Dedifferentiated amniotic fluid mesenchymal stem cell (primary cell): ENCODE measurements around the gene DNM2.
A peak's percentile ranks its signal among the peaks of the same experiment; 100 is the strongest.
"Not testable (repeated sequence)": the region's sequence is repeated elsewhere in the genome, so short reads cannot be mapped to it uniquely, and the experiment has no call there.

Experiments used
- DNase-seq: peaks from one replicate; pipeline ENCODE4 v3.0.0-alpha.2; 2016; ENCODE audit errors: extremely low spot score

The DNM2 gene

DNA sequence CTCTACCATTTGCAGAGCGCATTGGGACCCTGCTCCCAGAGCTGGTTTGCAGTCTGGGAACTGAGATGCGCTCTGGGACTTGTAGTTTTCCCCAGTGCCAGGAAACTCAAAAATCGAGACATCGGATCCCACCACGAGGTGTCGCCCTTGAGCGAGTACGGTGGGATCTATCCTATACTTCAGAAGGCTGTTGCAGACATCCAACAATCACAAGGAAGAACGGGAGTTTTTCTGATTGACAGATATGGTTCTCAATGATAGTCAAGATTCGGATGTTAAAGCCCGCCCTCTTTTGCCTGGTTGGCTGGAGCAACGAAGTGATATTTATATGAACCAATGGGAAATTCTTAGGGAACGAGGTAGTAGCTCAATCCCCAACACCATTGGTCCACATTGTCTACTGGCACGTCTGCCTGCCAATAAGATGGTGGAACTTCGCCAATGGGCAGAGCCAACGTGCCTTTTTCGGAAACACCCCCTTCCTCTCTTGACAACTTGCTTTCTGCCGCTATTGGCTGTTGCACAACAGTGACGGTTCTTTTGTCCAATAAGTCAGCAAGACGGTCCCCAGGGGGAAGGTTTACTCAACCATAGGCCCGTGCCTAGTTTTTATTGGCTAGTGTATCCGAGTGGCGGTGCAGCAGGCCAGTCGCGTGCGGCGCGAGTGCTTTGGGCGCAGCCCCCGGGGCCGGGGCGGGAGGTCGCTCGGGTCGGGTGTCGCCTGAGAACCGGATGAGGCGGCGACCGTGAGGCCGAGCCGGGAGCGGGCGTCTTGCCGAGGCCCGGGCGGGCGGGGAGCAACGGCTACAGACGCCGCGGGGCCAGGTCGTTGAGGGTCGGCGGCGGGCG is at the start of gene DNM2:
DNM2 (plus strand) TSS at position 724 of the 849 bp plus-strand sequence. CDS start 164 bp downstream, outside the sequence.
- peak; percentile 100 for DNase-seq

GRCh38 chr19:10669246-10669645 is 48.6 kb upstream of the DNM2 start:
- no peak for DNase-seq

GRCh38 chr19:10670182-10670581 is 47.7 kb upstream of the DNM2 start:
- no peak for DNase-seq

- DNase-seq, result no peak
Measured at GRCh38 chr19:10670876-10671804, 46.7 kb upstream of the DNM2 start.

- DNase-seq, result not testable (repeated sequence)
Measured at GRCh38 chr19:10671922-10672321, 46.0 kb upstream of the DNM2 start.

GRCh38 chr19:10675214-10675613 is 42.7 kb upstream of the DNM2 start:
- DNase-seq, result not testable (repeated sequence)

DNA sequence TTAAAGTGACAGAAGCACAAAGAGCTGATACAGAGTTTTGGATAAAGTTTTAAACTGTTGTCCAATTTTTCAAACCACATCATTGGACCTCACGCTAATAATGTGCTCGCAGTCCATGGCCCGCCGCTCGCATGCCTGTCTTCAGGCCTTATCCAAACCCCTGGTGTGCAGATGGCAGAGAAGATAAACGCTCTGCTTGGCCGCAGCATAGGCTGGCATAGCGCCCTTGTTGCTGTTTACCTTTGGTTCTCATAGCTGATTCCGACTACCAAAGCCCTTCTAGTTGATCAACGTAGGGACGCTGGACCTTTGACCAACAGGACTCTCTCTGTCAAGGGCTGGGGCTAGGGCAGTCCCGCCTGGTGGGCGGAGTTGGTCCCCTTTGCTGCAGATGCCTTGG is 40.1 kb upstream of the DNM2 start:
- no peak for DNase-seq

DNA sequence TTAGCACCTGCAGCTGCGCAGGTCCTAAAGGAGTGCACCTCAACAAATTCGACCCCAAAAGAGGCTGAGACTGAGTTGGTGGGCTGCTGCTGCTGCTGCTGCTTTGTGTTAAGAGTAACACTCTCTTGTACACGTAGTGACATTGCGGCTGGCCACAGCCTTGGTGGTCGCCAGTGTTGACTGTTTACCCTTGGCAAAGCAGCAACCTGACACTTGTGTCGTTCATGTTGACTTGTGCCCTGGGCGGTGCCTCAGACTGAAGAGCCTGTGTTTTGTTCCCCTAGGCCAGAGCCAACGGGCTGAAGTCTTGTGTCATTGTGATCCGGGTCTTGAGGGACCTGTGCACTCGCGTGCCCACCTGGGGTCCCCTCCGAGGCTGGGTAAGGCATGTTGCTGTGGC is 39.1 kb upstream of the DNM2 start:
- DNase-seq, result no peak

DNA sequence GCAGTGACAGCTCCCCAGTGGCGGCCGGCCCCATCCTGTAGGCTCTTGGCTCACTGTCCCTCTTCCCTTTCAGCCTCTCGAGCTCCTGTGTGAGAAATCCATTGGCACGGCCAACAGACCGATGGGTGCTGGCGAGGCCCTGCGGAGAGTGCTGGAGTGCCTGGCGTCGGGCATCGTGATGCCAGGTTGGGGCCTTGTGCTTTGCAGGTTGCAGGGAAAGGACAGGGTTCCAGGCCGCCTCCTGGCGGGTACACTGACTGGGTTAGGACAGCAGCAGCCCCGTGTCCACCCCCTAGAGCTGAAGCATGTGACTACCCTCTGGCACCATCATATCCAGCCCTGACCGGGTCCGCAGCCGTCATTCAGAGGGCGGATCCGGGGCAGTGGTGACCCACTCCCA is 38.1 kb upstream of the DNM2 start:
- DNase-seq, result no peak

GRCh38 chr19:10680545-10681135 is 37.2 kb upstream of the DNM2 start:
- no peak for DNase-seq

DNA sequence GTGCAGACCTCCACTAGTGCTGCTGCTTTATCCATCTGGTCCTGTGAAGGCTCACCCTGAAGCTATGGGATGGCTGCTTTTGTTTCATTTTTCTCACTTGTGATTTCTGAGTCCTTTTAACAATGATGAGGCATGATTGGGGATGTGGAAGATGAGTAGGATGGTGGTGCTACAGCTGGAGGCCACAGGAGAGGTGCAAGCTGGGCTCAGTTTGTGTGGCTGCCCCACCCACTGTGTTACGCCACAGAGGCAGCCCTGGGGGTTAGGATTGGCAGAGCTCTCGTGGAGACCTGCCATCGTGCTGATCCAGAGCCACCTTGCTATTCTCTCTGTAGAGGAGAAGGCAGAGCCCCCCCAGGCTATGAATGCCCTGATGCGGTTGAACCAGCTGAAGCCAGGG is 36.2 kb upstream of the DNM2 start:
- no peak for DNase-seq

- no peak for DNase-seq
Measured at GRCh38 chr19:10682397-10683063, 35.3 kb upstream of the DNM2 start.

- DNase-seq, result no peak
Measured at GRCh38 chr19:10683064-10683426, 34.8 kb upstream of the DNM2 start.

- DNase-seq, result no peak
Measured at GRCh38 chr19:10683582-10683981, 34.3 kb upstream of the DNM2 start.

GRCh38 chr19:10685210-10685609 is 32.7 kb upstream of the DNM2 start:
- DNase-seq, result no peak

DNA sequence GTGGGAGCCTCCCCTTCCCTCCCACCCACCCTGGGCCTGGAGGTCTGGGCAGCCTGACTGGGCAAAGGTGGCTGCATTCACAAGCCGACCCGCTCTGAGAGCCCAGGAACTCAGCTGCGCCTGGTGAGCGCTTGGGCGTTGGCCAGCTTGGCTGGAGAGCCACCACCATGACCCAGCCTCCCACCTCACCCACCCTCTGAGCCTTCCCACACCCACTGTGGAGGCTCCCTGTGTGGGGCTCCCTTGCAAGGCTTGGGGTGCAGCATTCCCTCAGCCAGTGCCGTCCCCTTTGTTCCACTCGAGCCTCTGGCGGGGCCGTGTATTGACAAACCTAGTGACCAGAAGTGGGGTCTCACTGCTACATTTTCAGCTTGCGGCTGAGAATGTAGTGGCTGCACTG is 31.7 kb upstream of the DNM2 start:
- no peak for DNase-seq

GRCh38 chr19:10686661-10687517 is 31.0 kb upstream of the DNM2 start:
- no peak for DNase-seq

DNA sequence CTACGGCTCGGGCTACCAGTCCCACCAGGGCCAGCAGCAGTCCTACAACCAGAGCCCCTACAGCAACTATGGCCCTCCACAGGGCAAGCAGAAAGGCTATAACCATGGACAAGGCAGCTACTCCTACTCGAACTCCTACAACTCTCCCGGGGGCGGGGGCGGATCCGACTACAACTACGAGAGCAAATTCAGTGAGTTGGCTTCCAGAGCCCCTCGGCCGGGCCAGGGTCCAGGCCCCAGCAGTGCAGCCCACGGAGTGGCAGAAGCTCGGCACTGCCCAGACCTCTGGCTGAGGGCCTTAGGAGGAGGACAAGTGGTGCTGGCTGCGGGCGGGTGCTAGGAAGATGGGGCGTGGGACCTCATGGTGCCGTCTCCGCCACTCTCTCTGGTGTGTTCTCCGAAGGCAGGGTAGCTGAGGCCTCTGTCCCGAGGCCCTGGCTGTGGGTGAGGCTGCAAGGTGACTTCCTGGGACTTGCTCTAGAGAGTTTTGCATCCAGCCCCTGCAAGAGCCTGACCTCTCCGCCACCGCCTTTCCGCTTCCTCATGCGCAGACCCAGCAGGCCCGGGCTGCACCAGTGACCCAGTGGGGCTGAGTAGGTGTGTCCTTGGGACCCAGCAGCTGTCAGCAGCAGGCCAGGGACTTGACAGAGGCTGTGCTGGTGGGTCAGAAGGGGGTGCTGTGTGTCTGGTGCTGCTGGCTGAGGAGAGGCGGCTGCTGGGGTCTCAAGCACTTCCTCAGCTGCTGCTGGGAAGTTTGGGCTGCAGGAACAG is 30.2 kb upstream of the DNM2 start:
- no peak for DNase-seq

DNA sequence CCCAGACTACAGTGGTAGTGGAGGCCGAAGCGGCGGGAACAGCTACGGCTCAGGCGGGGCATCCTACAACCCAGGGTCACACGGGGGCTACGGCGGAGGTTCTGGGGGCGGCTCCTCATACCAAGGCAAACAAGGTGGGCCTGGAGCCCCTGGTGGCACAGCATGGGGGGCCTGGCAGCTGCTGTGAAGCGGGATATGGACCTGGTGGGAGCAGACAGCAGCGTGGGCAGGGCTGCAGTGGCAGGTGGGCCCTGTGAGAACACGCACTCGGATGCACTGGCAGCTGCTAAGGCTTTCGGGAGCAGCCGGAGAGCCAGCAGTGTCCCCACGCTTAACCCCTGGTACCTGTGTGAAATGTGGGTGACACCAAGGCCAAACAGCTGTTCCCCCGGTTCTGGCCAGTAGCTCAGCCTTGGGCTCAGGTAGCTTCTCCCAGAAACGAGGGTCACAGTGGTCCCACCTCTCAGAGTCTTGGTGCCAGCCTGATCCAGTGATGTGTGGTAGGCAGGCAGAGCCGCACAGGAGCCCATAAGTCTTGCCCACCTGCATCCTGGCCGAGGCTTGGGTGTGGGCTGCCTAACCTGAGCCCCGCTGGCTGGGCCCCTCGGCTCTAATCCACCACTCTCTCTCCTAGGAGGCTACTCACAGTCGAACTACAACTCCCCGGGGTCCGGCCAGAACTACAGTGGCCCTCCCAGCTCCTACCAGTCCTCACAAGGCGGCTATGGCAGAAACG is 29.2 kb upstream of the DNM2 start:
- no peak for DNase-seq
